HepG2 (cell line): Measurements from ENCODE around the gene CACNA1G. TPM values are rescaled to one million over a fixed set of nuclear protein-coding genes. Genes with fewer than 3 reads are reported as not detected.

Experiments
- IRF1 ChIP-seq: sonication (generic); formaldehyde crosslinking; IDR thresholded peaks from 2 replicates; pipeline ENCODE4 v1.4.0; 2020; ENCODE audit warnings: low read depth, mild to moderate bottlenecking, missing genetic modification reagents
- JARID2 ChIP-seq: sonication (generic); formaldehyde crosslinking; IDR thresholded peaks from 2 replicates; pipeline ENCODE4 v1.8.1; 2023; ENCODE audit warnings: missing genetic modification reagents, inconsistent platforms; ENCODE audit not compliant: insufficient replicate concordance
- MXD4 ChIP-seq: IDR thresholded peaks from 2 replicates; pipeline ENCODE4 v1.6.1; 2016; ENCODE audit warnings: mild to moderate bottlenecking, missing biosample characterization, missing genetic modification reagents
- NFIC ChIP-seq: IDR thresholded peaks from 2 replicates; pipeline ENCODE4 v1.6.1; 2012; ENCODE audit warnings: mild to moderate bottlenecking, low read length, inconsistent platforms
- NFYB ChIP-seq: sonication (generic); formaldehyde crosslinking; IDR thresholded peaks from 2 replicates; pipeline ENCODE4 v1.4.0; 2020; ENCODE audit warnings: missing genetic modification reagents
- SIN3B ChIP-seq: fragments of 150-350 bp; IDR thresholded peaks from 2 replicates; pipeline ENCODE4 v1.6.1; 2014; ENCODE audit warnings: low read length
- SMAD9 ChIP-seq: sonication (generic); formaldehyde crosslinking; IDR thresholded peaks from 2 replicates; pipeline ENCODE4 v1.5.1; 2020; ENCODE audit warnings: mild to moderate bottlenecking, missing genetic modification reagents
- SRF ChIP-seq: IDR thresholded peaks from 2 replicates; pipeline ENCODE4 v1.6.1; 2011; ENCODE audit warnings: mild to moderate bottlenecking, low read depth, low read length, moderate library complexity
- TGIF2 ChIP-seq: IDR thresholded peaks from 2 replicates; pipeline ENCODE4 v1.6.1; 2016; ENCODE audit warnings: control low read depth, missing compliant biosample characterization
- U2AF1 ChIP-seq: fragments of 200-400 bp; formaldehyde crosslinking; optimal IDR thresholded peaks from 2 replicates; pipeline ENCODE3; 2017; ENCODE audit warnings: mild to moderate bottlenecking, low read depth, low read length
- U2AF2 ChIP-seq: fragments of 200-400 bp; formaldehyde crosslinking; IDR thresholded peaks from 2 replicates; pipeline ENCODE4 v1.6.1; 2017; ENCODE audit warnings: low read depth, mild to moderate bottlenecking, low read length
- ZHX1 ChIP-seq: sonication (generic); formaldehyde crosslinking; IDR thresholded peaks from 2 replicates; pipeline ENCODE4 v1.8.1; 2022; ENCODE audit warnings: low read depth, mild to moderate bottlenecking, missing genetic modification reagents
- ZNF382 ChIP-seq: sonication (generic); formaldehyde crosslinking; IDR thresholded peaks from 2 replicates; pipeline ENCODE4 v1.5.0; 2020; ENCODE audit warnings: missing genetic modification reagents, mild to moderate bottlenecking, borderline replicate concordance
- ZNF775 ChIP-seq: sonication (generic); formaldehyde crosslinking; IDR thresholded peaks from 2 replicates; pipeline ENCODE4 v1.4.0; 2020; ENCODE audit warnings: missing genetic modification reagents, mild to moderate bottlenecking, moderate library complexity, borderline replicate concordance
- ZNF879 ChIP-seq: sonication (generic); formaldehyde crosslinking; IDR thresholded peaks from 2 replicates; pipeline ENCODE4 v1.8.1; 2023; ENCODE audit warnings: missing genetic modification reagents
- ZNF883 ChIP-seq: sonication (generic); formaldehyde crosslinking; IDR thresholded peaks from 2 replicates; pipeline ENCODE4 v1.5.1; 2020; ENCODE audit warnings: mild to moderate bottlenecking, missing genetic modification reagents; ENCODE audit errors: not compliant biosample characterization
- ZSCAN21 ChIP-seq: sonication (generic); formaldehyde crosslinking; IDR thresholded peaks from 2 replicates; pipeline ENCODE4 v1.8.0; 2022; ENCODE audit warnings: mild to moderate bottlenecking, missing genetic modification reagents, moderate library complexity, borderline replicate concordance
- polyA plus RNA-seq, 8 experiments: library from polyadenylated mRNA; depleted of rRNA in 3 of 8; stranded (reverse) in 7 of 8; unstranded in 1 of 8; fragments of >200 nt; fragmentation: Illumina TruSeq in 4 of 8; extraction: Trizol in 4 of 8; gene quantifications; 2 replicates each; pipeline versions ENCODE4 v1.2.1 to v1.2.3, GENCODE V29; 2011 to 2016; ENCODE audit warnings: low read depth in 4 of 8, missing spikeins in 1 of 8, mixed read lengths in 1 of 8; ENCODE audit not compliant: insufficient read depth in 1 of 8
- total RNA-seq, 5 experiments: library from RNA; depleted of rRNA; stranded (reverse); fragments of >200 nt; fragmentation: Illumina TruSeq; extraction: Trizol; gene quantifications; 2 replicates each; pipeline ENCODE4 v1.2.3, GENCODE V29; 2016; ENCODE audit warnings: low read depth in 1 of 5
- TF ChIP-seq, protein P1 (sequence below): sonication (generic); formaldehyde crosslinking; IDR thresholded peaks from 2 replicates; pipeline ENCODE4 v1.4.0; 2020; ENCODE audit warnings: missing genetic modification reagents
- TF ChIP-seq, protein P2 (sequence below): sonication (generic); formaldehyde crosslinking; IDR thresholded peaks from 2 replicates; pipeline ENCODE4 v1.8.1; 2023; ENCODE audit warnings: mild to moderate bottlenecking, inconsistent platforms, moderate library complexity, missing genetic modification reagents, borderline replicate concordance
- TF ChIP-seq, protein P3 (sequence below): IDR thresholded peaks from 2 replicates; pipeline ENCODE4 v1.6.1; 2012; ENCODE audit warnings: low read length, improper control_type of control experiment

CACNA1G gene
- total and polyA plus RNA-seq, 2 of the 13 experiments (the other 11 are each of a cell fraction or from before 2014, with no cell fraction given) = 0.02 TPM; not detected in 1

- TF ChIP-seq U2AF2 = no peak
- TF ChIP-seq TGIF2 (CRISPR knock-in tag) = peak; percentile 88
- no peak for TF ChIP-seq SIN3B
- TF ChIP-seq ZNF382 = no peak
- peak; percentile 80 for TF ChIP-seq ZNF883
- TF ChIP-seq JARID2 (CRISPR knock-in tag) = no peak
- peak; percentile 43; the same call in 1 of the 2 replicates for TF ChIP-seq ZNF879
- TF ChIP-seq ZSCAN21 (CRISPR knock-in tag) = peak; percentile 95
- no peak for TF ChIP-seq MXD4
- TF ChIP-seq IRF1 (CRISPR knock-in tag) = 0 out of 2 replicates have a peak, but pooled peaks have one; percentile 60
- TF ChIP-seq, protein P1, sequence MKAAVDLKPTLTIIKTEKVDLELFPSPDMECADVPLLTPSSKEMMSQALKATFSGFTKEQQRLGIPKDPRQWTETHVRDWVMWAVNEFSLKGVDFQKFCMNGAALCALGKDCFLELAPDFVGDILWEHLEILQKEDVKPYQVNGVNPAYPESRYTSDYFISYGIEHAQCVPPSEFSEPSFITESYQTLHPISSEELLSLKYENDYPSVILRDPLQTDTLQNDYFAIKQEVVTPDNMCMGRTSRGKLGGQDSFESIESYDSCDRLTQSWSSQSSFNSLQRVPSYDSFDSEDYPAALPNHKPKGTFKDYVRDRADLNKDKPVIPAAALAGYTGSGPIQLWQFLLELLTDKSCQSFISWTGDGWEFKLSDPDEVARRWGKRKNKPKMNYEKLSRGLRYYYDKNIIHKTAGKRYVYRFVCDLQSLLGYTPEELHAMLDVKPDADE (CRISPR knock-in tag) = no peak
- TF ChIP-seq ZHX1 = no peak
- no peak for TF ChIP-seq NFIC
- TF ChIP-seq U2AF1 = no peak
- no peak for TF ChIP-seq SMAD9
- TF ChIP-seq, protein P2, sequence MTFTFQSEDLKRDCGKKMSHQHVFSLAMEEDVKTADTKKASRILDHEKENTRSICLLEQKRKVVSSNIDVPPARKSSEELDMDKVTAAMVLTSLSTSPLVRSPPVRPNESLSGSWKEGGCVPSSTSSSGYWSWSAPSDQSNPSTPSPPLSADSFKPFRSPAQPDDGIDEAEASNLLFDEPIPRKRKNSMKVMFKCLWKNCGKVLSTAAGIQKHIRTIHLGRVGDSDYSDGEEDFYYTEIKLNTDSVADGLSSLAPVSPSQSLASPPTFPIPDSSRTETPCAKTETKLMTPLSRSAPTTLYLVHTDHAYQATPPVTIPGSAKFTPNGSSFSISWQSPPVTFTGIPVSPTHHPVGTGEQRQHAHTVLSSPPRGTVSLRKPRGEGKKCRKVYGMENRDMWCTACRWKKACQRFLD (CRISPR knock-in tag) = no peak
- TF ChIP-seq, protein P3, sequence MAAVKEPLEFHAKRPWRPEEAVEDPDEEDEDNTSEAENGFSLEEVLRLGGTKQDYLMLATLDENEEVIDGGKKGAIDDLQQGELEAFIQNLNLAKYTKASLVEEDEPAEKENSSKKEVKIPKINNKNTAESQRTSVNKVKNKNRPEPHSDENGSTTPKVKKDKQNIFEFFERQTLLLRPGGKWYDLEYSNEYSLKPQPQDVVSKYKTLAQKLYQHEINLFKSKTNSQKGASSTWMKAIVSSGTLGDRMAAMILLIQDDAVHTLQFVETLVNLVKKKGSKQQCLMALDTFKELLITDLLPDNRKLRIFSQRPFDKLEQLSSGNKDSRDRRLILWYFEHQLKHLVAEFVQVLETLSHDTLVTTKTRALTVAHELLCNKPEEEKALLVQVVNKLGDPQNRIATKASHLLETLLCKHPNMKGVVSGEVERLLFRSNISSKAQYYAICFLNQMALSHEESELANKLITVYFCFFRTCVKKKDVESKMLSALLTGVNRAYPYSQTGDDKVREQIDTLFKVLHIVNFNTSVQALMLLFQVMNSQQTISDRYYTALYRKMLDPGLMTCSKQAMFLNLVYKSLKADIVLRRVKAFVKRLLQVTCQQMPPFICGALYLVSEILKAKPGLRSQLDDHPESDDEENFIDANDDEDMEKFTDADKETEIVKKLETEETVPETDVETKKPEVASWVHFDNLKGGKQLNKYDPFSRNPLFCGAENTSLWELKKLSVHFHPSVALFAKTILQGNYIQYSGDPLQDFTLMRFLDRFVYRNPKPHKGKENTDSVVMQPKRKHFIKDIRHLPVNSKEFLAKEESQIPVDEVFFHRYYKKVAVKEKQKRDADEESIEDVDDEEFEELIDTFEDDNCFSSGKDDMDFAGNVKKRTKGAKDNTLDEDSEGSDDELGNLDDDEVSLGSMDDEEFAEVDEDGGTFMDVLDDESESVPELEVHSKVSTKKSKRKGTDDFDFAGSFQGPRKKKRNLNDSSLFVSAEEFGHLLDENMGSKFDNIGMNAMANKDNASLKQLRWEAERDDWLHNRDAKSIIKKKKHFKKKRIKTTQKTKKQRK = no peak
- TF ChIP-seq SRF = no peak
- TF ChIP-seq NFYB (CRISPR knock-in tag) = no peak
- no peak for TF ChIP-seq ZNF775 (CRISPR knock-in tag)
These were observed 67.5 kb downstream of the CACNA1G start (continued) for GRCh38 chr17:50627782-50628601.
